ENCODE results near the gene BIRC7.
"Not testable (repeated sequence)": the region's sequence is repeated elsewhere in the genome, so short reads cannot be mapped to it uniquely, and the experiment has no call there.

Gene BIRC7

DNA sequence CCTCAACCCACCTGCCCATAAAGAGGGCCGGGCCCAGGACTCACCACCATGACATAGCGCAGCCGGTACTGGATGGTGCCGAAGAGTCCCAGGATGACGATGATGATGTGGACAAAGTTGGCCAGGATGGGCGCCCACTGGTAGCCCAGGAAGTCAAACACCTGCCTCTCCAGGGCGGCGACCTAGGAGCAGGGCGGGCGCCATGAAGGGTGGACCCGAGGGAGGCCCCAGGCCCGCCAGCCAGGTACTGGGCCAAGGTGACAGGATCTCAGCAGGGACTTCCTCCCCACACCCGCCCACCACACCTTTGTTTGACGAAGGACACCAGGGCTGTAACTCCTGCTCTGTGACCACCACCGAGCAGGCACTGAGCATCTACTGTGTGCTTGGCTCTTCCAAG, 14.2 kb downstream of the BIRC7 start:
- no peak for DNase-seq

DNA sequence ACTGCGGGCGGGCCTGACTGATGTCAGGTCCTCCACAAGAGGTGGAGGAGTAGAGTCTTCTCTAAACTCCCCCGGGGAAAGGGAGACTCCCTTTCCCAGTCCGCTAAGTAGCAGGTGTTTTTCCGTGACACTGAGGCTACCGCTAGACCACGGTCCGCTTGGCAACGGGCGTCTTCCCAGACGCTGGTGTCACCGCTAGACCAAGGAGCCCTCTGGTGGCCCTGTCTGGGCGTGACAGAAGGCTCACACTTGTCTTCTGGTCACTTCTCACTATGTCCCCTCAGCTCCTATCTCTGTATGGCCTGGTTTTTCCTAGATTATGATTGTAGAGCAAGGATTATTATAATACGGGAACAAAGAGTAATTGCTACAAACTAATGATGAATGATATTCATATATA, 15.6 kb downstream of the BIRC7 start:
- not testable (repeated sequence) for DNase-seq

DNA sequence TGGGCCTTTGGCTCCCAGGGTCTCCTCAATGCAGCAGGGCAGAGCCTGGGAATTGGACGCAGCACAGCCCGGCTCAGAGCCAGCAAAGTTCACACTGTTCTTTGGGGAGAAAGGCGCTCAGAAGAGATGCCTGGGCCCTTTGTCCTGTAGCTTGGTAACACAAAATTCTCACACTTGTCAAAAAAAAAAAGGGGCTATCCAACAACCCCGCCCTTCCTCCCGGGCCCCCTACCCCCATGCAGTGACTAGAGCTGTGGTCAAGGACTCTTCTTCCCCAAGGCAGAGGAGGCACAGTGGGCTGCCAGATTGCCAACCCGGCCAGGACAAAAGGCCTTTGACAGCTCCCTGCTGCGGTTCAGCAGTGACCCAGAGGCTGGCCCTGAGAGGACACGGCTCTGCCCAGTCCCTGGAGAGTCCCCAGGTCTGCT, 16.6 kb downstream of the BIRC7 start:
- DNase-seq = no peak

GRCh38 chr20:63253065-63253437, 17.3 kb downstream of the BIRC7 start:
- no peak for DNase-seq

DNA sequence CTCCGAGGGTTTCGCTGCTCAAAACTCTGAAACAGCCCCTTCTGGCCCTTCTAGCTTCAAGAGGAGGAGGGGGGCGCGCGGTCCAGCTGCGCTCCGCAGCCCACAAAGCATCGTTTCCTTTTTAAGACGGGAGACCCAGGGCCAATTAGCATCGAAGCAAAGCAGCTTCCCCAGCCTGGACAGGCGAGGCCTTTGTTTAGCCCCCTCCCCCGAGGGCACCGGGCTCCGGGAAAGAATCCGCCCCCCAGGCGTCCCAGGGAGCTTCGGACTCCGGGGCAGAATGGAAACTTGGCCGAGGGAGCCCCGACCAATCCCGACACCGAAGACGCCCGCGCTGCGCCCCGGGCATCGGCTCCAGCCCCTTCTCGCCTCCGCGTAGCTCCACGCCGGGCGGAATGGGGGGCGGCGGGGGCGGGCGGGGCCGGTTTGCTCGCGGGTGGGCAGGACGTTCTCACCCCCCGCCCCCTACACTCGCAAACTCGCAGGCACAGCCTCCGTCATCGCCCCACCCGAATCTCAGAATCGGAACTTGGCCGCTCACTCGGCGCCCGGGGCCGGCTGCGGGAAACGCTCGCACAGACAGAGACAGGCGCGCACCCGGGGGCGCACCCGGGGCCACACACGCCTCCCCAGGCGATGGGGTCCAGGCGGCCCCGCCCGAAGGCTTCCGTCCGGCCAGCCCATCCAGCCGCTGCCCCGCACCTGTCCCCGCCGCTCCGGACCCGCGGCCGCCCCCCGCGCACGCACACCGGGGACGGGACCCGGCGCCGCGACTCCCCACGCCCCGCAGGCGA, 17.9 kb downstream of the BIRC7 start:
- DNase-seq = no peak

DNA sequence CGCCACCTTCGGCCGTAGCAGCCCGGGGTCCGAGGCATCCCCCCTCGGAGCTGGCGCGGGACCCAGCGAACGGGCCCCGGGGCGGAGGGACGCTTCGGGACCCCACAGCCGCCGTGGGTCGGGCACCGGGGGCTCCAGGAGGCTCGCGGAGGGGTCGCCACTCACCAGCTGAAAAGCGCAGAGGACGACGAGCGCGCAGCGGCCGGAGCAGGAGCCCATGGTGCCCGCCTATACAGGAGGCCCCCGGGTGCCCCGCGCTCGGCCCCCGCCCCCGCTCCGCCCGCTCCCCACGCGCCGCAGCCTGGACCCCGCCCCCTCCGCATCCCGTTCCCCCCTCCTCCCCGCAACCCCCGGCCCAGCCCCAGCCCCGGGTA, 18.5 kb downstream of the BIRC7 start, which contains the start of gene NKAIN4:
Gene NKAIN4, minus strand, starts transcription at position 232 of the 374 bp plus-strand sequence. Its CDS starts 13 bp downstream, at position 219.
- DNase-seq = no peak

DNA sequence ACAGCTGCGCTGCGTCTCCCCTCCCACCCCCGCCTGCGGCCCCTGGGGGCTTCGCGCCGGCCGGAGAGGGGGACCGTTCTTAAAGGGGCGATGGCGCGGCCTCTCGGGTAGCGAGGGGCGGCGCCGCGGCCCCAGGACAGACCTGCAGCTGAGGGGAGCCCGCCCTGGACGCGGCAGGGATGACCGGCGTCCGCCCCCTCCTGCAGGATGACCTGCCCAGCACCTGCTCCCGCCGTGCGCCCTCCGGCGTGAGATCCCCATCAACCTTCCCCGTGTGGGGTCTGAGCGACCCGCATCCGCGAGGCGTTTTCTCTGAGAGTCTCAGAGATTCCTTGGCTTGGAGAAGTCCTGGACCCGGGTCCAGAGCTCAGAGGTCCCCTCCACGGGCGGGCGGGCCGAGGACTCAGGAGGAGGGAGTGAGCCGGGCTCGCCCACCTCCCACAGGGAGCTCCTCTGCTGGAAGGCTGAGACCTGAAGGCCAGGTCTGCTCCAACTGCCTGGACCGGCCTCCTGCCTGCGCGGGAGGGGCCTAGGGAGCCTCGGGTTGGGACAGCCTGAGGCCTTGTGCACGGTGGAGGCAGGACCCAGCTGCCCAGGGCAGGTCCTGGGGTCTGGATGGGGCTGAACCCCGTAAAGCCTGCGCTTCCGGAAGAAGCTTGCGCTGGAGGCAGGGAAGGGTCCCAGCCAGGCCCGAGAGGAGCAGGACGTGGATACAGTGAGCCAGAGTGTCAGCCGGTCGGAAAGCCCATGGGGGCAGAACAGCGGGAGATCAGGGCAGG, 19.1 kb downstream of the BIRC7 start:
- DNase-seq = no peak

GRCh38 chr20:63255931-63256704, 20.4 kb downstream of the BIRC7 start:
- DNase-seq = no peak

GRCh38 chr20:63256954-63257353, 21.2 kb downstream of the BIRC7 start:
- no peak for DNase-seq

DNA sequence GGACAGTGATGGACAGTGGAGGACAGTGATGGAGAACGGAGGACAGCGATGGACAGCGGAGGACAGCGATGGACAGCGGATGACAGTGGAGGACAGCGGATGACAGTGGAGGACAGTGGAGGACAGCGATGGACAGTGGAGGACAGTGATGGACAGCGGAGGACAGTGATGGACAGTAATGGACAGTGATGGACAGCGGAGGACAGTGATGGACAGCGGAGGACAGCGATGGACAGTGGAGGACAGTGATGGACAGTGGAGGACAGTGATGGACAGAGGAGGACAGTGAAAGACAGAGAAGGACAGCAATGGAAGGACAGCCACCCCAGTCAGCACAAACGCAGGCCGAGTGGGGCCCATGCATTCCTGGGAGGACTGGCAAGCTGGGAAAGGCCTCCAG, 21.9 kb downstream of the BIRC7 start:
- DNase-seq = no peak

DNA sequence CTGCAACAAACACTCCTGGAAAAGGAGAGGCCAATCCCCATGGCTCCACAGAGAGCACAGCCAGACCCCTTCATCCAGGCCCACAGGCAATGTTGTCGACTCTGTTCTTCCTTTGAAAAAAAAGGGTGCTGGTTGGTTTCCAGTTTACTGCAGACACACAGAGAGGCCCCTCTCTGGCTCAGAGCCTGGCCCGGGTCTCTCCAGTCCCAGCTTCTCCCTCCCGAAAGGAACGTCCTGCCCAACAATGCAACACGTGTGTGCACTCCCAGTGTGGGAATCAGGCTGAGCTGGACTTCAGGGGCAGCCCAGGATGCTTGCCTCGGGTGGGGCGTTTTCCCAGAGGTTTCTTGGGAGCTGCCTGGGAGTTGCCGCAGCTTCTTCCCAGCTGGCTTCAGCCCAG, 23.1 kb downstream of the BIRC7 start:
- no peak for DNase-seq

GRCh38 chr20:63259734-63260460, 24.2 kb downstream of the BIRC7 start:
- no peak for DNase-seq

DNA sequence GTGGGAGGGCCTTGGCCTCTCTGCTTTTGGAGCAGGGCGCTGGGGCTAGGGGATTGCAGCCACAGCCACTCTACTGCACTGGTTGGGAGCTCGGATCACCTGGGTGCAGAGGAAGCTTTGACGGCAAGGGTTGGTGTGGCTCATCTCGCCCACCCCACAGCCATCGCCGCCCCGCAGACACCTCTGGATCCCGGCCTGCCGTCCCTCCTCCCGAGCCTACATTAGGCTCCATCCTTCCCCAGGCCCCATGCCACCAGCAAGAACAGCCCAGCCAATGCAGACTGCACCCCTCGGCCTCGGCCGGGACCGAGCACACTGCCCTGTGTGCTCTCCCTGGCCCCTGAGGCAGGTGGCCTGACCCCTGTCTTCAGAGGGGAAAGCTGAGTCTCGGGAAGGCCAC, 24.8 kb downstream of the BIRC7 start:
- DNase-seq = no peak

DNA sequence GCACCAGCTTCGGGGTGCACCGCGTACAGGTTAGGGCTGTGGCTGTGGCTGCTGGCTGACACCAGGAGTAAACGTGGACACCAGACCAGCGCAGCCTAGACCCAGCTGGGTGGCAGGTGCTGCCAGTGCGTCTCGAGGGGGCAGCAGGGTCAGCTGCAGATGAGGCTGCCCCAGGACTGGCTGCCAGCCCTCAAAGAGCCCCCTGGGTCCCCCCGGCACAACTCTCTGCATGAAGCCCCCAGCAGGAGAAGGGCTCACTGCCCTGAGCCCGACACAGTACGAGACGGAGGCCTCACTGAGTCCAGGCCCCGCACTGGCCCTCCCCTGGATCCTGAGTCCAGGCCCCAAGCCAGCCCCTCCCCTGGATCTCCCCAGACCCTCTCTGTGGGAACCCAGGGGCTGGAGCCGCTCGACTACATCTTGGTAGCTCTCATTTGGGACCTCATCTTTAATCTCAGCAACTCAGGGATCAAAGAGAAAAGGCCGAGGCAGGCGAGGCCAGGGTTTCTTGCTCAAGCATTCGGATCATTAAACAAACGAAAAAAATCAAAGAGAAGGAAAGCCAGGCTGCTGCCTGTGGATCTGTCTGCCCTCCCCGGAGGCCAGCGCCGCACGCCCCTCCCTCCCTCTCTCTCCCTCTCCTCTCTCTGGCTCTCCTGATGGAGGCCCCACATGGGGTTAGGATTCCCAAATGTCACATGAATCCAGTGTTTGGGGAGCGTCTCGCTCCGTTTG, 25.5 kb downstream of the BIRC7 start:
- no peak for DNase-seq

DNA sequence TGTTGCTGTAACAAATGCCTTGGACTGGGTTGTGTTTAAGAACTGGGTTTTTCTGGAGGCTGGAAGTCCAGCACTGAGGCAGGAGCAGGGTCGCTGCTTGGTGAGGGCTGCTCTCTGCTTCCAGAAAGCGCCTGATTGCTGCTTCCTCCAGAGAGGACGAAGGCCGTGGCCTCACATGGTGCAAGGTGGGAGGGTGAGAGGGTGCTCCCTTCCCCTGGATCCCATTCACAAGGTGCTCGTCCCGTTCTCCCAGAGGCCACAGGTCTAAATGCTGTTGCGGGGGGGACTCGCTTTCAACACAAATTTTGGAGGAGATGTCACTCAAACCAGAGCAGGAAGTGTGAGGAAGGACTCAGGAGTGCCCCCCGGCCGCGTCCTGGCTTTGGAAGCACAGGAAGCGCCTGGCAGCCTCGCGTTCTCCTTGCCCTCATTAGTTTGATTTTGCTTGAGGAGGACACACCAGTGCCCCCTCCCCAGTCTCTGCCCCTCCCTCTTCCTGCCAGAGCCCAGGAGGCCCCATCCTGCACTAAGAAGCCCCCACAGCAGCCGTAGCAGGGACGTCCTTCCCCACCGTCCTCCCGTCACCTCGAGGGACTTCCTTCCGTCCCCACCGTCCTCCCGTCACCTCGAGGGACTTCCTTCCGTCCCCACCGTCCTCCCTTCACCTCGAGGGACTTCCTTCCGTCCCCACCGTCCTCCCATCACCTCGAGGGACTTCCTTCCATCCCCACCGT, 26.3 kb downstream of the BIRC7 start:
- no peak for DNase-seq

DNA sequence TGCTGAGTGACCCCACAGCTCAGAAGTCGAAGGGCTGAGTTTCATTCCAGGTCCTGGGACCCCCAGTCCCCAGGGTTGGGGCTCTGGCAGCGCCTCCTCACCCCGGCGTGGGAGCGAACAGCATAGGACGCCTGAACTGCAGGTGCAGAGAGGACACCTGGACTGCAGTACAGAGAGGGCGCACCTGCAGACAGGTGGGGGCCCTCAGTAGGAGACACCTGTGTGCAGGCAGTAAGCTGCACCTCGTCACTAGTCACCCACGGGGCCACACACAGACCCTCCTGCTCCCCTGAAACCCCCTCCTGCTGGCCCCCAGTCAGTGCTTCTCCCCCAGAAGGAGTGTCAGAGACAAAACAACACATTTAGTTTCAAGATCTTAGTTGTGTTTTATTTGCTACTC, 27.1 kb downstream of the BIRC7 start:
- DNase-seq = no peak

GRCh38 chr20:63264000-63264399, 28.3 kb downstream of the BIRC7 start:
- DNase-seq = no peak

GRCh38 chr20:63264519-63264918, 28.8 kb downstream of the BIRC7 start:
- no peak for DNase-seq

GRCh38 chr20:63265891-63266515, 30.3 kb downstream of the BIRC7 start:
- no peak for DNase-seq

GRCh38 chr20:63267691-63268090, 32.0 kb downstream of the BIRC7 start:
- no peak for DNase-seq

GRCh38 chr20:63268256-63268655, 32.6 kb downstream of the BIRC7 start:
- no peak for DNase-seq

Measured in T-helper 1 cell (primary cell).